Cortex of kidney (tissue), 1 donor: ENCODE results near the gene NFATC1.

Experiments
- DNase-seq: peaks from one replicate; lab custom pipeline; 2025; lab: John Stamatoyannopoulos, UW

NFATC1 gene

DNA sequence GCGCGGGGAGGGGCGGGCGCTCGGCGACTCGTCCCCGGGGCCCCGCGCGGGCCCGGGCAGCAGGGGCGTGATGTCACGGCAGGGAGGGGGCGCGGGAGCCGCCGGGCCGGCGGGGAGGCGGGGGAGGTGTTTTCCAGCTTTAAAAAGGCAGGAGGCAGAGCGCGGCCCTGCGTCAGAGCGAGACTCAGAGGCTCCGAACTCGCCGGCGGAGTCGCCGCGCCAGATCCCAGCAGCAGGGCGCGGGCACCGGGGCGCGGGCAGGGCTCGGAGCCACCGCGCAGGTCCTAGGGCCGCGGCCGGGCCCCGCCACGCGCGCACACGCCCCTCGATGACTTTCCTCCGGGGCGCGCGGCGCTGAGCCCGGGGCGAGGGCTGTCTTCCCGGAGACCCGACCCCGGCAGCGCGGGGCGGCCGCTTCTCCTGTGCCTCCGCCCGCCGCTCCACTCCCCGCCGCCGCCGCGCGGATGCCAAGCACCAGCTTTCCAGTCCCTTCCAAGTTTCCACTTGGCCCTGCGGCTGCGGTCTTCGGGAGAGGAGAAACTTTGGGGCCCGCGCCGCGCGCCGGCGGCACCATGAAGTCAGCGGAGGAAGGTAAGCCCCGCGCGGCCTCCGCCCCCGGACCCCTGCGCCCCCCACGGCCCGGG is at the start of gene NFATC1:
Gene NFATC1, plus strand, starts transcription at position 170 of the 644 bp plus-strand sequence. Its CDS starts 295 bp downstream, at position 465.
- DNase-seq, result no peak

- DNase-seq, result no peak
Measured at GRCh38 chr18:79345981-79346380, 49.7 kb upstream of the NFATC1 start.

DNA sequence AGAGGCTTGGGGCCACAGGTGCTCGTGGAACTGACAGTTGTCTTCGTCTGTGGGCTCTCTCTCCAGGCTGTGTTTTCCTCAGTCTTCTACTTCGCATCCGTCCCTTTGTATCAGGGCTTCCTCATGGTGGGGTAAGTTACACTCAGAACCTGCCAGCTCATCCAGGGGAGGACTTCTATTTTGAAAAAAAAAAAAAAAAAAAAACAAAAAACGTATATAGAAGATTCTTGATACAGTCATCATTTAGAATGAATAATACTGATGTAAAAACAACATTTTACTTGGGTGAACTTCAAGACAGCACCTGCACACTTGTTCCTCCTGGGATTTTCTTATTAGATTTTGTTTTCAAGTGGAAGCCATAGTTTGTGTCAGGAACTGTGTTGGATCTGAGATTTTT is 47.7 kb upstream of the NFATC1 start:
- no peak for DNase-seq

DNA sequence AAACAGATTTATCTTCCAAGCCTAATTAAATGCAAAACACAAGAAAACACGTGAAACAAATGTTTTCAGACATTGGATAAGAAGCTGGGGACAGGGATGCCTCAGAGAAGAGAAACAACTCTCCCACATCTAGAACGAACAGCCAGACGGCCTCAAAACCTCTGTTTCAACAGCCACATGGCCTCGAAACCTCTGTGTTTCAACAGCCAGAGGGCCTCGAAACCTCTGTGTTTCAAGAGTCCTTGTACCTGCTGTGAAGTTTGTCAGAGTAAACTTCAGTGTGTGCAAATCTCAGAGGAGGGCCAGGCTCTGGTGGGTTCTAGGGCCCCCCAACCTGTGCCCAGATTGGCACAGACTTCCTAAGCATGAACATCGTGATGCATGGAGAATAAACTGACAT is 43.3 kb upstream of the NFATC1 start:
- no peak for DNase-seq

- DNase-seq, result no peak
Measured at GRCh38 chr18:79353267-79353666, 42.5 kb upstream of the NFATC1 start.

GRCh38 chr18:79354350-79354749 is 41.4 kb upstream of the NFATC1 start:
- DNase-seq, result no peak

- DNase-seq, result no peak
Measured at GRCh38 chr18:79355433-79356335, 40.0 kb upstream of the NFATC1 start.

DNA sequence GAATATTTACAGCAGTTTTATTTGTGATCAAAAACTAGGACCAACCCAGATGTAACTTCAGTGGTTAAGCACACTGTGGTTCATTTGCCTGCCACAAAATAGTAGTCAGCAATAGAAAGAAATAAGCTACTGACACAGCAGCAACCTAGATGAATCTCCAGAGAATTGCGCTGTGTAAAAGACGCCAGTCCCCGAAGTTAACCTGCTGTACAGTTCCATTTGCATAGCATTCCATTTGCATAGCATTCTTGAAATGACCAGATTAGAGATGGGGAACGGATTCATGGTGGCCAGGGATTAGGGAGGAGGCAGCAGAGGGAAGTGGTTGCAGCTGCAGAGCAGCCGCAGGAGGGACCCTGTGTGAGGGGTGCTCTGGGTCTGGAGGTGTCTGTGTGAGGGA is 39.3 kb upstream of the NFATC1 start:
- no peak for DNase-seq

GRCh38 chr18:79360933-79361332 is 34.8 kb upstream of the NFATC1 start:
- no peak for DNase-seq

- DNase-seq, result no peak
Measured at GRCh38 chr18:79361766-79362522, 33.8 kb upstream of the NFATC1 start.

GRCh38 chr18:79365701-79366100 is 30.0 kb upstream of the NFATC1 start:
- no peak for DNase-seq

GRCh38 chr18:79366177-79367094 is 29.3 kb upstream of the NFATC1 start:
- DNase-seq, result no peak

DNA sequence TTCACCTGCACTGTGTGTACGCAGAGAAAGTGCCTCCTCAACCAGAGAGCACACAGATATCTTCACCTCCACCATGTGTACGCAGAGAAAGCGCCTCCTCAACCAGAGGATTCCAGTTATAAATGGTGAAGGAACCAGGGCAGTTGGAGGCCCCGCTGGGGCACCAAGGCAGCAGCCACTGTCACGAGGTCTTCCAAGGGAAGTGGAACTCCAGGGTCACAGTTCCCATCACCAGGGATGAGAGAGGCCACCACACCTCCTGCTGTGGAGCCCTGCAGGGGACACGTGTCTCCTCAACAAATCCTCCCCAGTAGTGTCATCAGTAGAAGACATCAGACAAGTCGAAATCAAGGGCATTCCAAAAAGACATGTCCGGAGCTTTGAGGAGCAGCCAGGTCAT is 28.2 kb upstream of the NFATC1 start:
- no peak for DNase-seq

DNA sequence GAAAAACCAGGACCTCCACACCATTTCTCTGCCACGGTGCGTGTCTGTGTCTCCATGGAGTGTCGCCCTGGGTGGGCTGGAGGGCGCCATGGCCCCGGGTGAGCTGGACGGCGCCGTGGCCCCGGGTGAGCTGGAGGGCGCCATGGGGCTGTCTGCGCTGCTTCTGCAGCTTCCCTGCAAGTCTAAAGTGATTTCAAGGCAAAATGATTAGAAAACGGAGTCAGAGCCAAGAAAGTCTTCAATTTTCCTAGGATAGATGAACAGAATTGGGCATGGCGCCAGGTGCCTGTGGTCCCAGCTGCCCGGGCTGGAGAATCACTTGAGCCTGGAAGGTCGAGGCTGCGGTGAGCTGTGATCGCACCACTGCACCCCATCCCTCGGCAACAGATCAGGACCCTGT is 27.7 kb upstream of the NFATC1 start:
- DNase-seq, result no peak

GRCh38 chr18:79368681-79369080 is 27.0 kb upstream of the NFATC1 start:
- no peak for DNase-seq

DNA sequence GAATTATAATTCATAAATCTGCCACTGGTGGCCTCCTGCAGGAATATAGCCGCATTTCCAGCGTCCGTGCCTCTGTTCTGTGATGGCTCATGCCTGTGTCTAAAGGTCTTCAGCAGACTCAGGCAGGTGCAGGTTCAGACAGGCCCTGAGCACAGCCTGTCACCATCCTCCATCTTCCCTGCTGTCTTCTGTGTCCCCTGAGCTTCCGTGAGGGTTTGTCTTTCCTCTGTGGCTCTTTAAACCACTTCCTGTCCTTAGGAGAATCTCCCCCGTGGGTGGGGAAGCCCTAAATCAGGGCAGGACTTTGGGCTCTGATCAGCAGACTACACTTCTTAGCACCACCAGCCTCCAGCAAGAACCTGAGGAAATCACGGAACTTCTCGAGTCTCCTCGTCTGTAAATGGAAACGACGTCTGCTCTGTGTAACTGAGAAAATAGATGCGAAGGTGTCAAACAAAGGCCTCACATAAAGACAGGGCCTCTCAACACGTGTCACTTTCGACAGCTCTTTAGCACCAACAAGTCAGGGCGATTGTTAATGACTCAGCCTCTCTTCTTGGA is 24.1 kb upstream of the NFATC1 start:
- no peak for DNase-seq

DNA sequence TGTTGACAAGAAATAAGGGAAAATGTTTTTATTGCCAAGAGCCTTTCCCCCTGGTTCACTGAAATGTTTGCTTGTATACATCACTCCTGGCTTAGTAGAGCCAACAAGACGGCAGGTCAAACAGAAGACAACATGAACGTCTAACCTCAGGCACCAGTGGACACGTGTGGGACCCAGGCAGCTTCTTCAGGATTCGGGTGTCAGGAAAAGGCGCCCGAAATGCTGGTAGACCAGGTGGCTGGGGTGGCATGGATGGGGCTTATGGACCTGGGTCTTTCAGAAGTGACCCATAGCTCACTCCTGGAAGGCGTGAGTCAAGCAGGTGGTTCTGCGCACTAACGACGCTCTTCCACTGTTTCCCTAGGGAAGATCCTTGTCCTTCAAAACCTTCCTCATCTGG is 23.3 kb upstream of the NFATC1 start:
- no peak for DNase-seq

GRCh38 chr18:79372991-79373390 is 22.7 kb upstream of the NFATC1 start:
- DNase-seq, result no peak

DNA sequence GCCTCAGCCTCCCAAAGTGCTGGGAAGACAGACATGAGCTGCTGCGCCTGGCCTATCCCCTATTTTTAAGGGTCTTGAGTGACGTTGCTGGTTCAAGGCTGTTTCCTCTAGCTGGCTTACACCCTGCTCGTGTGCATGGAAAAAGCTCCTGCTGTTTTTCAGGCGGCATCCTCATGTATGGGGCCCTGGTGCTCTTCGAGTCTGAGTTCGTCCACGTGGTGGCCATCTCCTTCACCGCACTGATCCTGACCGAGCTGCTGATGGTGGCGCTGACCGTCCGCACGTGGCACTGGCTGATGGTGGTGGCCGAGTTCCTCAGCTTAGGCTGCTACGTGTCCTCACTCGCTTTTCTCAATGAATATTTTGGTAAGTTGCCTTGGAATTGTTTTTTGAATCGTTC is 22.0 kb upstream of the NFATC1 start:
- DNase-seq, result no peak

DNA sequence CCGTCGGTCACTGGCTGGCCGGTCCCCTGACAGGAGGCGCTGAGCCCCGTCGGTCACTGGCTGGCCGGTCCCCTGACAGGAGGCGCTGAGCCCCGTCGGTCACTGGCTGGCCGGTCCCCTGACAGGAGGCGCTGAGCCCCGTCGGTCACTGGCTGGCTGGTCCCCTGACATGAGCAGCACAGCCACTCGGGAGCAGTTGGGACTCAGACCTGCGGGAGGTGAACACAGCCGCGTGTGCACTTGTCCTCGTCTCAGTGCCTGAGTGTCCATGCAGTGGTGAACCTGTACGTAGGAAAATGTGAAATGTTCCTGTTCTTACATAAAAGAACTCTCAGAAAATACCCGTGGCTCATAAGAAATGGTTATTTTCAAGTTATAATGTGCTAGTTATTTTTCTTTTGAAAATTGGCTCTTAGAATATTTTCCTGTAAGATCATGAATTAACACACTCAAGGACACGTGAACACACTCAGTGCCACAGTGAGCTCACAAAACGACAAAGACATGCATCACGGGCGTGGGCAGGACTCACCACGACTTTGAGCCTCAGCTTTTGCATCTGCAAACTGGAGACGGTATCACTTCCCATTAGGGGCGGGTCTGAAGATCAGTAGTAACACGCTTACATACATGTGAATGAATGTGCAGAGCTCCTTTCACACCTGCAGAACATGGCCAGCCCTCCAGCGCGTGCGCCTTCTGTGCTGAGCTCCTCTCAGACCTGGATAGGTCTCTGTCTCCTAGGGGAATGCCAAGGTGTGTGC is 21.1 kb upstream of the NFATC1 start:
- DNase-seq, result no peak
